HG03469 (cell line): Measurements from ENCODE around the gene MBOAT2.
"Not testable (repeated sequence)": the region's sequence is repeated elsewhere in the genome, so short reads cannot be mapped to it uniquely, and the experiment has no call there.

Experiments
- ATAC-seq: cut with Tn5 transposase; IDR thresholded peaks from one replicate; pipeline ENCODE4 v1.9.1; 2021; ENCODE audit warnings: mild to moderate bottlenecking, moderate library complexity, moderate number of reproducible peaks; ENCODE audit not compliant: unreplicated experiment

Gene MBOAT2

GRCh38 chr2:9003616-9004337 lies at the start of gene MBOAT2:
Gene MBOAT2 (minus strand): TSS chr2:9003684. CDS start chr2:9003614, 70 bp downstream.
- ATAC-seq = peak; percentile 71

- ATAC-seq = no peak
Observed at GRCh38 chr2:9052821-9053533, 49.5 kb upstream of the MBOAT2 start.

GRCh38 chr2:9051451-9051850 lies 48.0 kb upstream of the MBOAT2 start:
- not testable (repeated sequence) for ATAC-seq

GRCh38 chr2:9050122-9050809 lies 46.8 kb upstream of the MBOAT2 start:
- no peak for ATAC-seq

- ATAC-seq = no peak
Observed at GRCh38 chr2:9045595-9045994, 42.1 kb upstream of the MBOAT2 start.

GRCh38 chr2:9043491-9043890 lies 40.0 kb upstream of the MBOAT2 start:
- not testable (repeated sequence) for ATAC-seq

- no peak for ATAC-seq
Observed at GRCh38 chr2:9037166-9037565, 33.7 kb upstream of the MBOAT2 start.

- no peak for ATAC-seq
Observed at GRCh38 chr2:9033385-9034168, 30.1 kb upstream of the MBOAT2 start.

GRCh38 chr2:9032536-9033255 lies 29.2 kb upstream of the MBOAT2 start:
- no peak for ATAC-seq

GRCh38 chr2:9032121-9032520 lies 28.6 kb upstream of the MBOAT2 start:
- no peak for ATAC-seq

GRCh38 chr2:9031246-9031645 lies 27.8 kb upstream of the MBOAT2 start:
- ATAC-seq = no peak

GRCh38 chr2:9030841-9031240 lies 27.4 kb upstream of the MBOAT2 start:
- no peak for ATAC-seq

GRCh38 chr2:9030190-9030589 lies 26.7 kb upstream of the MBOAT2 start:
- ATAC-seq = no peak

- ATAC-seq = no peak
Observed at GRCh38 chr2:9029721-9030120, 26.2 kb upstream of the MBOAT2 start.

GRCh38 chr2:9027884-9028283 lies 24.4 kb upstream of the MBOAT2 start:
- no peak for ATAC-seq

GRCh38 chr2:9025746-9026145 lies 22.3 kb upstream of the MBOAT2 start:
- ATAC-seq = no peak

GRCh38 chr2:9024575-9024974 lies 21.1 kb upstream of the MBOAT2 start:
- no peak for ATAC-seq

- no peak for ATAC-seq
Observed at GRCh38 chr2:9021563-9022211, 18.2 kb upstream of the MBOAT2 start.

- no peak for ATAC-seq
Observed at GRCh38 chr2:9020267-9020666, 16.8 kb upstream of the MBOAT2 start.

- ATAC-seq = no peak
Observed at GRCh38 chr2:9018534-9018933, 15.1 kb upstream of the MBOAT2 start.
